DND-41 (cell line): Measurements from ENCODE around the gene MPST.

Source experiments
- ATAC-seq: fragments of 200-7000 bp; cut with Tn5 transposase; 3 replicates; pipeline ENCODE4 v1.9.1; 2021; ENCODE audit warnings: low read depth; ENCODE audit not compliant: insufficient read depth
- DNase-seq: peaks from one replicate; pipeline ENCODE4 v3.0.0-alpha.2; 2020
- H2AFZ ChIP-seq: 2 replicates; pipeline ENCODE4 v1.6.0; 2012; ENCODE audit warnings: low read depth, low read length
- H3K27ac ChIP-seq: 2 replicates; pipeline ENCODE4 v1.5.1; 2012; ENCODE audit warnings: low read length, inconsistent platforms
- H3K27me3 ChIP-seq: fragments of 200-600 bp; sonication (generic); 2 replicates; pipeline ENCODE4 v1.6.0; 2012; ENCODE audit warnings: low read length, mild to moderate bottlenecking, inconsistent platforms; ENCODE audit not compliant: insufficient read depth, poor library complexity
- H3K36me3 ChIP-seq: 2 replicates; pipeline ENCODE4 v1.5.1; 2012; ENCODE audit warnings: low read length, inconsistent platforms; ENCODE audit not compliant: insufficient read depth
- H3K4me1 ChIP-seq: 2 replicates; pipeline ENCODE4 v1.5.1; 2012; ENCODE audit warnings: mild to moderate bottlenecking, low read length; ENCODE audit not compliant: insufficient read depth
- H3K4me2 ChIP-seq: 2 replicates; pipeline ENCODE4 v1.6.0; 2012; ENCODE audit warnings: mild to moderate bottlenecking, moderate library complexity, low read length, inconsistent platforms; ENCODE audit not compliant: insufficient read depth
- H3K4me3 ChIP-seq, 2 experiments: fragments of 200-600 bp in 1 of 2; shearing (Covaris generic) in 1 of 2; 2 replicates each; pipeline ENCODE4 v1.5.1; 2012 to 2016; ENCODE audit warnings: inconsistent platforms in 2 of 2, low read length in 2 of 2, mild to moderate bottlenecking in 2 of 2, low read depth in 1 of 2, moderate library complexity in 1 of 2
- H3K79me2 ChIP-seq: 2 replicates; pipeline ENCODE4 v1.6.0; 2012; ENCODE audit warnings: low read length, inconsistent platforms; ENCODE audit not compliant: insufficient read depth
- H3K9ac ChIP-seq: 2 replicates; pipeline ENCODE4 v1.6.0; 2012; ENCODE audit warnings: low read depth, mild to moderate bottlenecking, inconsistent platforms, low read length, moderate library complexity
- H3K9me3 ChIP-seq: 2 replicates; pipeline ENCODE4 v1.5.1; 2012; ENCODE audit warnings: low read length, moderate library complexity, mild to moderate bottlenecking, inconsistent platforms; ENCODE audit not compliant: insufficient read depth, severe bottlenecking
- H4K20me1 ChIP-seq: 2 replicates; pipeline ENCODE4 v1.6.0; 2012; ENCODE audit warnings: low read length; ENCODE audit not compliant: insufficient read depth
- EZH2 ChIP-seq: IDR thresholded peaks from 3 replicates; pipeline ENCODE4 v1.6.1; 2012; ENCODE audit warnings: borderline replicate concordance, low read depth, mild to moderate bottlenecking, moderate library complexity, low read length, inconsistent platforms; ENCODE audit not compliant: severe bottlenecking
- TF ChIP-seq, protein P1 (sequence below): IDR thresholded peaks from 2 replicates; pipeline ENCODE4 v1.5.1; 2012; ENCODE audit warnings: borderline replicate concordance, low read length, moderate library complexity, mild to moderate bottlenecking; ENCODE audit not compliant: poor library complexity, severe bottlenecking; ENCODE audit errors: extremely low read depth

Gene MPST

GRCh38 chr22:37046589-37046988, 27.0 kb downstream of the MPST start:
- no peaks in the 10 kb centered on the region for H3K36me3 ChIP-seq
- no peaks in the 10 kb centered on the region for H3K9me3 ChIP-seq
- no peak overlapping the region for H3K27ac ChIP-seq
- TF ChIP-seq EZH2, result no peak
- TF ChIP-seq, protein P1, sequence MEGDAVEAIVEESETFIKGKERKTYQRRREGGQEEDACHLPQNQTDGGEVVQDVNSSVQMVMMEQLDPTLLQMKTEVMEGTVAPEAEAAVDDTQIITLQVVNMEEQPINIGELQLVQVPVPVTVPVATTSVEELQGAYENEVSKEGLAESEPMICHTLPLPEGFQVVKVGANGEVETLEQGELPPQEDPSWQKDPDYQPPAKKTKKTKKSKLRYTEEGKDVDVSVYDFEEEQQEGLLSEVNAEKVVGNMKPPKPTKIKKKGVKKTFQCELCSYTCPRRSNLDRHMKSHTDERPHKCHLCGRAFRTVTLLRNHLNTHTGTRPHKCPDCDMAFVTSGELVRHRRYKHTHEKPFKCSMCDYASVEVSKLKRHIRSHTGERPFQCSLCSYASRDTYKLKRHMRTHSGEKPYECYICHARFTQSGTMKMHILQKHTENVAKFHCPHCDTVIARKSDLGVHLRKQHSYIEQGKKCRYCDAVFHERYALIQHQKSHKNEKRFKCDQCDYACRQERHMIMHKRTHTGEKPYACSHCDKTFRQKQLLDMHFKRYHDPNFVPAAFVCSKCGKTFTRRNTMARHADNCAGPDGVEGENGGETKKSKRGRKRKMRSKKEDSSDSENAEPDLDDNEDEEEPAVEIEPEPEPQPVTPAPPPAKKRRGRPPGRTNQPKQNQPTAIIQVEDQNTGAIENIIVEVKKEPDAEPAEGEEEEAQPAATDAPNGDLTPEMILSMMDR, result no peak
- peaks cover 7% of the 10 kb centered on the region for H3K4me1 ChIP-seq
- no peaks in the 10 kb centered on the region for H3K79me2 ChIP-seq
- no peaks in the 10 kb centered on the region for H4K20me1 ChIP-seq
- no peak for ATAC-seq
- no peak overlapping the region for H2AFZ ChIP-seq
- DNase-seq, result no peak
- no peak overlapping the region for H3K4me3 ChIP-seq
- H3K9ac ChIP-seq, result no peak overlapping the region
- peaks cover 2% of the 10 kb centered on the region for H3K27me3 ChIP-seq
- no peak overlapping the region for H3K4me2 ChIP-seq

- Histone ChIP-seq H2AFZ (no peak overlapping the region), H3K9me3 (no peaks in the 10 kb centered on the region), H3K9ac (no peak overlapping the region), H3K4me2 (no peak overlapping the region), H3K79me2 (peaks cover under 1% of the 10 kb centered on the region; the same call in 1 of the 2 replicates), H4K20me1 (no peaks in the 10 kb centered on the region), H3K27me3 (peaks cover 2% of the 10 kb centered on the region), H3K36me3 (no peaks in the 10 kb centered on the region), H3K4me3 (no peak overlapping the region), H3K4me1 (peaks cover 10% of the 10 kb centered on the region), H3K27ac (no peak overlapping the region)
- DNase-seq, result no peak
- no peak for ATAC-seq
- TF ChIP-seq, protein P1, result no peak
- TF ChIP-seq EZH2, result no peak
Observed at GRCh38 chr22:37047006-37047405, 27.5 kb downstream of the MPST start.

DNA sequence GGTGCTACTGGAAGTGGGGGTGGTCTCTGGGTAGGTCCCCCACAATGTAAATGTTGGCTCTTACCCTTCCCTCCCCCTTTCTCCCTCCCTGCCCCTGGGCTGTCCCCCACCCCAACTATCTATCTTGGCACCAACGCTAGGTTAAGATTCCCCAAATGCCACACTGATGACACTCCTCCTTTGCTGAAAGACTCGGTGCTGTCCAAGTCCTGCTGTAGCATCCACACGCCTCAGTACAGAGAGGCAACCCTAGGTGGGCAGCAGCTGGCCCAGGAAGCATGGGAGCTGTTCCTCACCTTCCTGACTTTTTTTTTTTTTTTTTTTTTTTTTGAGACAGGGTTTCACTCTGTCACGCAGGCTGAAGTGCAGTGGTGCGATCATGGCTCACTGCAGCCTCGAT, 28.6 kb downstream of the MPST start:
- no peak overlapping the region for H3K9ac ChIP-seq
- peaks cover 5% of the 10 kb centered on the region; the same call in 1 of the 2 replicates for H3K79me2 ChIP-seq
- H3K9me3 ChIP-seq, result no peaks in the 10 kb centered on the region
- no peak overlapping the region for H3K27ac ChIP-seq
- ATAC-seq (no peak), DNase-seq (no peak)
- peaks cover 21% of the 10 kb centered on the region for H3K4me1 ChIP-seq
- H3K27me3 ChIP-seq, result peaks cover 2% of the 10 kb centered on the region
- H3K4me2 ChIP-seq, result no peak overlapping the region
- H2AFZ ChIP-seq, result no peak overlapping the region
- no peak overlapping the region for H3K4me3 ChIP-seq
- no peaks in the 10 kb centered on the region; the same call in 1 of the 2 replicates for H4K20me1 ChIP-seq
- TF ChIP-seq, protein P1, result no peak
- TF ChIP-seq EZH2, result no peak
- H3K36me3 ChIP-seq, result peaks cover 4% of the 10 kb centered on the region; the same call in 1 of the 2 replicates

DNA sequence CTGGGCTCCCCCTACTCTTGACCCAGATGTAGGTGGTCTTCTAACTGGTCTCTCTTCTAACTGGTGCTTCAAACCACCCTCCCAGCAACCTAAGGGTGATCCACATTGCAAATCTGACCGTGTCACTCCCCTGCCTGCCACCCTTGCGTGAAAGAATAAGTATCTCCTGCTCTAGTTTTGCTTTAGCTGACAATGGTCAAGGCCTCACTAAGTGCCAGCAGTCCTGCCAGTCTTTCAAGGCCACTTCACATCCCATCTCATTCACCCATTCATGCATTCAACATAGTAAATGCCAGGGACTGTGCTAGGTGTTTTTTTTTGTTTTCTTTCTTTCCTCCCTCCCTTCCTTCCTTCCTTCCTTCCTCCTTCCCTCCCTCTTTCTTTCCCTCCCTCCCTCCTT, 29.7 kb downstream of the MPST start:
- H3K36me3 ChIP-seq, result peaks cover 15% of the 10 kb centered on the region
- H3K79me2 ChIP-seq, result peaks cover 5% of the 10 kb centered on the region; the same call in 1 of the 2 replicates
- no peaks in the 10 kb centered on the region; the same call in 1 of the 2 replicates for H4K20me1 ChIP-seq
- H3K4me3 ChIP-seq, result no peak overlapping the region
- no peaks in the 10 kb centered on the region for H3K9me3 ChIP-seq
- no peak overlapping the region for H3K9ac ChIP-seq
- no peaks in the 10 kb centered on the region for H3K27me3 ChIP-seq
- no peak overlapping the region for H3K27ac ChIP-seq
- no peak overlapping the region for H2AFZ ChIP-seq
- peaks cover 29% of the 10 kb centered on the region for H3K4me1 ChIP-seq
- no peak overlapping the region for H3K4me2 ChIP-seq
- ATAC-seq (no peak), DNase-seq (no peak)
- TF ChIP-seq, protein P1, result no peak
- no peak for TF ChIP-seq EZH2
